H1 (cell line): ENCODE measurements around the gene DPYD. TPM values are rescaled to one million over a fixed set of nuclear protein-coding genes. Genes with fewer than 3 reads are reported as not detected.

ENCODE experiments used
- CTCF ChIA-PET: fragments of 300-600 bp; sonication (Branson Sonifier 250); formaldehyde crosslinking; loops from one replicate; lab custom pipeline; 2021; ENCODE audit not compliant: partially characterized antibody; lab: Charles Lee
- POLR2A ChIA-PET: fragments of 300-600 bp; sonication (Branson Sonifier 250); formaldehyde crosslinking; loops from one replicate; lab custom pipeline; 2021; ENCODE audit warnings: inconsistent platforms; ENCODE audit not compliant: partially characterized antibody; lab: Charles Lee
- DNase-seq, 2 experiments: peaks; one replicate each; pipeline versions ENCODE4 v3.0.0 to v3.0.0-alpha.2; 2010 to 2022; ENCODE audit warnings: low spot score in 2 of 2, low read depth in 1 of 2, mixed read lengths in 1 of 2
- FAIRE-seq: peaks from 2 replicates; lab custom pipeline; 2011; peaks lifted over from hg19 to GRCh38; lab: Jason Lieb, UNC
- H2AFZ ChIP-seq: 2 replicates; pipeline ENCODE4 v1.8.1; 2012; ENCODE audit warnings: low read length, inconsistent platforms
- H2AK5ac ChIP-seq: 2 replicates; pipeline ENCODE4 v1.6.1; 2013; ENCODE audit warnings: low read depth, low read length
- H2BK120ac ChIP-seq: replicated peaks from 2 replicates; pipeline ENCODE3; 2013; ENCODE audit warnings: low read depth, low read length, inconsistent platforms
- H2BK12ac ChIP-seq: 2 replicates; pipeline ENCODE4 v1.6.1; 2013; ENCODE audit warnings: low read depth, low read length
- H2BK15ac ChIP-seq: 2 replicates; pipeline ENCODE4 v1.6.1; 2013; ENCODE audit warnings: low read length
- H2BK20ac ChIP-seq: 2 replicates; pipeline ENCODE4 v1.6.1; 2013; ENCODE audit warnings: low read length
- H2BK5ac ChIP-seq: 2 replicates; pipeline ENCODE4 v1.6.1; 2013; ENCODE audit warnings: low read depth, low read length
- H3K14ac ChIP-seq: 2 replicates; pipeline ENCODE4 v1.6.1; 2013; ENCODE audit warnings: inconsistent platforms; ENCODE audit not compliant: insufficient read length
- H3K18ac ChIP-seq: 2 replicates; pipeline ENCODE4 v1.6.1; 2013; ENCODE audit warnings: low read length; ENCODE audit errors: extremely low read depth
- H3K23ac ChIP-seq: 2 replicates; pipeline ENCODE4 v1.6.1; 2013; ENCODE audit warnings: inconsistent platforms; ENCODE audit not compliant: insufficient read length
- H3K23me2 ChIP-seq: 2 replicates; pipeline ENCODE4 v1.6.1; 2013; ENCODE audit warnings: low read depth, low read length
- H3K27ac ChIP-seq: 2 replicates; pipeline ENCODE4 v1.6.1; 2011; ENCODE audit warnings: low read depth, low read length, inconsistent platforms
- H3K27me3 ChIP-seq, 4 experiments: replicated peaks in 1 of 4; 1 replicate in 1 of 4; 2 replicates in 3 of 4; pipeline versions ENCODE4 v1.6.1 to v1.8.1; 2011 to 2013; ENCODE audit warnings: low read length in 3 of 4, mild to moderate bottlenecking in 3 of 4, inconsistent platforms in 2 of 4, mixed read lengths in 2 of 4, moderate library complexity in 1 of 4; ENCODE audit not compliant: control insufficient read depth in 3 of 4, insufficient read depth in 3 of 4; ENCODE audit errors: extremely low read depth in 1 of 4
- H3K36me3 ChIP-seq, 4 experiments: 2 replicates each; pipeline versions ENCODE4 v1.6.1 to v1.8.1; 2011 to 2013; ENCODE audit warnings: mild to moderate bottlenecking in 4 of 4, low read length in 3 of 4, moderate library complexity in 2 of 4, control low read depth in 1 of 4, inconsistent platforms in 1 of 4; ENCODE audit not compliant: insufficient read depth in 4 of 4, control insufficient read depth in 2 of 4
- H3K4ac ChIP-seq: replicated peaks from 2 replicates; pipeline ENCODE3; 2013; ENCODE audit warnings: low read length, low read depth, mixed read lengths, inconsistent platforms; ENCODE audit not compliant: insufficient read length
- H3K4me1 ChIP-seq, 4 experiments: replicated peaks in 1 of 4; 1 replicate in 1 of 4; 2 replicates in 3 of 4; pipeline versions ENCODE4 v1.6.1 to v1.8.1; 2011 to 2013; ENCODE audit warnings: low read length in 3 of 4, inconsistent platforms in 2 of 4, mixed read lengths in 1 of 4; ENCODE audit not compliant: insufficient read depth in 4 of 4, control insufficient read depth in 3 of 4
- H3K4me2 ChIP-seq, 2 experiments: 2 replicates each; pipeline versions ENCODE4 v1.6.1 to v1.8.1; 2011 to 2013; ENCODE audit warnings: low read depth in 2 of 2, low read length in 2 of 2, control low read depth in 1 of 2, inconsistent platforms in 1 of 2, mild to moderate bottlenecking in 1 of 2; ENCODE audit not compliant: insufficient read depth in 1 of 2
- H3K4me3 ChIP-seq, 4 experiments: fragments of 200-600, 300-600 bp in 1 of 4; sonication (generic), shearing (Covaris generic), sonication (Bioruptor Twin) in 1 of 4; 2 replicates each; pipeline versions ENCODE4 v1.5.1 to v1.8.1; 2011 to 2016; ENCODE audit warnings: low read length in 4 of 4, low read depth in 3 of 4, control low read depth in 2 of 4, inconsistent platforms in 2 of 4, mild to moderate bottlenecking in 2 of 4, mixed read lengths in 1 of 4, moderate library complexity in 1 of 4; ENCODE audit not compliant: insufficient read depth in 2 of 4; ENCODE audit errors: extremely low read depth in 1 of 4
- H3K56ac ChIP-seq: replicated peaks from 2 replicates; pipeline ENCODE3; 2013; ENCODE audit warnings: low read depth, mild to moderate bottlenecking, mixed read lengths, low read length, inconsistent platforms; ENCODE audit not compliant: insufficient read length
- H3K79me1 ChIP-seq: 2 replicates; pipeline ENCODE4 v1.6.1; 2013; ENCODE audit warnings: low read depth, low read length, control low read depth
- H3K79me2 ChIP-seq, 2 experiments: 2 replicates each; pipeline versions ENCODE4 v1.6.1 to v1.8.1; 2012 to 2013; ENCODE audit warnings: low read length in 2 of 2, mild to moderate bottlenecking in 2 of 2, inconsistent platforms in 1 of 2; ENCODE audit not compliant: insufficient read depth in 2 of 2, control insufficient read depth in 1 of 2
- H3K9ac ChIP-seq, 4 experiments: replicated peaks in 1 of 4; 1 replicate in 1 of 4; 2 replicates in 3 of 4; pipeline versions ENCODE4 v1.6.1 to v1.8.1; 2011 to 2013; ENCODE audit warnings: low read depth in 3 of 4, low read length in 3 of 4, control low read depth in 2 of 4, mild to moderate bottlenecking in 2 of 4, moderate library complexity in 2 of 4, inconsistent platforms in 1 of 4; ENCODE audit errors: extremely low read depth in 1 of 4
- H3K9me3 ChIP-seq, 2 experiments: 2 replicates each; pipeline versions ENCODE4 v1.6.1 to v1.8.1; 2012 to 2013; ENCODE audit warnings: mild to moderate bottlenecking in 2 of 2, moderate library complexity in 2 of 2, control low read depth in 1 of 2, inconsistent platforms in 1 of 2, low read depth in 1 of 2, low read length in 1 of 2, mixed read lengths in 1 of 2; ENCODE audit not compliant: insufficient read depth in 2 of 2
- H4K20me1 ChIP-seq, 2 experiments: replicated peaks in 1 of 2; 2 replicates each; pipeline versions ENCODE3 to v1.8.1; 2011 to 2013; ENCODE audit warnings: inconsistent platforms in 2 of 2, low read length in 2 of 2, mild to moderate bottlenecking in 1 of 2; ENCODE audit not compliant: insufficient read depth in 2 of 2, control insufficient read depth in 1 of 2
- H4K5ac ChIP-seq: 2 replicates; pipeline ENCODE4 v1.6.1; 2013; ENCODE audit warnings: low read length, low read depth, mixed read lengths, inconsistent platforms; ENCODE audit not compliant: insufficient read length
- H4K8ac ChIP-seq: 2 replicates; pipeline ENCODE4 v1.8.0; 2013; ENCODE audit warnings: mild to moderate bottlenecking, moderate library complexity, low read length, inconsistent platforms; ENCODE audit not compliant: insufficient read depth; ENCODE audit errors: extremely low read depth
- H4K91ac ChIP-seq: replicated peaks from 2 replicates; pipeline ENCODE3; 2013; ENCODE audit warnings: low read length, mixed read lengths, inconsistent platforms; ENCODE audit not compliant: insufficient read length
- ATF2 ChIP-seq: IDR thresholded peaks from 2 replicates; pipeline ENCODE4 v1.6.1; 2012; ENCODE audit warnings: low read length, inconsistent platforms
- BACH1 ChIP-seq: IDR thresholded peaks from 2 replicates; pipeline ENCODE4 v1.6.1; 2012; ENCODE audit warnings: low read length, improper control_type of control experiment
- CEBPB ChIP-seq: IDR thresholded peaks from 2 replicates; pipeline ENCODE4 v1.6.1; 2012; ENCODE audit warnings: low read depth, low read length
- CREB1 ChIP-seq: IDR thresholded peaks from 2 replicates; pipeline ENCODE4 v1.6.1; 2012; ENCODE audit warnings: inconsistent platforms
- CTBP2 ChIP-seq: IDR thresholded peaks from 2 replicates; pipeline ENCODE4 v1.7.0; 2011; ENCODE audit warnings: borderline replicate concordance, mild to moderate bottlenecking, moderate library complexity, mixed read lengths, low read length; ENCODE audit not compliant: insufficient read depth, insufficient read length
- EZH2 ChIP-seq: fragments of 200-600 bp; sonication (generic); IDR thresholded peaks from 2 replicates; pipeline ENCODE4 v1.7.1; 2012; ENCODE audit warnings: low read depth, mild to moderate bottlenecking, moderate library complexity, low read length, inconsistent platforms; ENCODE audit not compliant: severe bottlenecking
- GTF2F1 ChIP-seq: IDR thresholded peaks from 2 replicates; pipeline ENCODE4 v1.6.1; 2012; ENCODE audit warnings: low read depth, low read length, improper control_type of control experiment, borderline replicate concordance
- HDAC2 ChIP-seq, 2 experiments: fragments of 300-600 bp in 1 of 2; sonication (generic) in 1 of 2; IDR thresholded peaks; 2 replicates each; pipeline ENCODE4 v1.6.1; 2011 to 2012; ENCODE audit warnings: low read depth in 2 of 2, low read length in 2 of 2, mild to moderate bottlenecking in 2 of 2, moderate library complexity in 2 of 2, borderline replicate concordance in 1 of 2, inconsistent platforms in 1 of 2
- JUND ChIP-seq: IDR thresholded peaks from 2 replicates; pipeline ENCODE4 v1.6.1; 2011; ENCODE audit warnings: mild to moderate bottlenecking, improper control_type of control experiment, low read length
- SIRT6 ChIP-seq: IDR thresholded peaks from one replicate; pipeline ENCODE4 v1.7.1; 2012; ENCODE audit warnings: low read length, inconsistent platforms
- TAF7 ChIP-seq: optimal IDR thresholded peaks from 2 replicates; pipeline ENCODE3; 2011; ENCODE audit warnings: low read depth, mild to moderate bottlenecking, inconsistent platforms, low read length, moderate library complexity, borderline replicate concordance
- ZNF274 ChIP-seq: IDR thresholded peaks from 2 replicates; pipeline ENCODE4 v1.7.0; 2012; ENCODE audit warnings: low read length, borderline replicate concordance; ENCODE audit errors: extremely low read depth
- WGBS, 2 experiments: shearing (Covaris generic) in 1 of 2; methylation state at CpG; one replicate each; pipeline versions ENCODE4 v1.1.6 to v1.1.7; 2013 to 2015; ENCODE audit warnings: low lambda C conversion rate in 2 of 2, mixed read lengths in 2 of 2, inconsistent platforms in 1 of 2, low coverage in 1 of 2, missing lambda C conversion rate in 1 of 2; ENCODE audit not compliant: insufficient replicate concordance in 2 of 2, insufficient coverage in 1 of 2, insufficient read length in 1 of 2; ENCODE audit errors: extremely low coverage in 1 of 2, missing lambda C conversion rate in 1 of 2; 5-methylcytosine and 5-hydroxymethylcytosine counted together
- polyA plus RNA-seq, 7 experiments: library from polyadenylated mRNA; depleted of rRNA in 3 of 7; stranded (reverse) in 5 of 7; unstranded in 2 of 7; fragments of >200 nt in 5 of 7; fragments of 200-250 nt in 2 of 7; gene quantifications; 1 replicate in 5 of 7; 2 replicates in 1 of 7; 4 replicates in 1 of 7; pipeline versions ENCODE4 v1.2.1 to v1.2.3, GENCODE V29; 2011 to 2013; ENCODE audit warnings: missing spikeins in 2 of 7, mixed read lengths in 2 of 7
- total RNA-seq: library from RNA; stranded (reverse); fragmentation: NEBNext Ultra II Directional; extraction: Animal tissue kit (Norgen Biotek cat#: 25700); gene quantifications from 2 replicates; pipeline ENCODE4 v1.2.1, GENCODE V29; 2021

DPYD gene
- total and polyA plus RNA-seq, 2 of the 8 experiments (the other 6 are each of a cell fraction or from before 2014, with no cell fraction given), result 0.29 to 0.73 TPM

GRCh38 chr1:97864615-97865014 lies 56.2 kb downstream of the DPYD start:
- no peak overlapping the region for H2BK20ac ChIP-seq
- H3K14ac ChIP-seq, result no peak overlapping the region
- DNase-seq (no peak), FAIRE-seq (no peak)
- no peak overlapping the region for H4K91ac ChIP-seq
- H2BK5ac ChIP-seq, result no peak overlapping the region
- H4K8ac ChIP-seq, result no peak overlapping the region
- no peaks in the 10 kb centered on the region for H4K20me1 ChIP-seq
- H2AK5ac ChIP-seq, result no peak overlapping the region
- H3K23ac ChIP-seq, result no peak overlapping the region
- H3K9me3 ChIP-seq, result no peaks in the 10 kb centered on the region
- no peak for TF ChIP-seq BACH1
- no peak for TF ChIP-seq TAF7
- no peak for TF ChIP-seq CREB1
- no peak for TF ChIP-seq GTF2F1
- TF ChIP-seq ATF2, result no peak
- no peak for TF ChIP-seq ZNF274
- no peak for TF ChIP-seq CTBP2
- no peak for TF ChIP-seq SIRT6
- TF ChIP-seq HDAC2 (IDR thresholded peaks at IDR 0.05; ENCODE audit: borderline replicate concordance in 1 of 2, low read depth in 2 of 2, low read length in 2 of 2), result no peak
- no peak for TF ChIP-seq CEBPB
- no peak for TF ChIP-seq JUND
- TF ChIP-seq EZH2, result no peak
- H4K5ac ChIP-seq, result no peak overlapping the region
- POLR2A ChIA-PET, result no interaction called here
- no peak overlapping the region for H3K27ac ChIP-seq
- no peak overlapping the region for H2BK15ac ChIP-seq
- H2AFZ ChIP-seq, result peak overlapping the region; percentile 21; the same call in 1 of the 2 replicates
- CTCF ChIA-PET, result interaction anchor here (0.9 kb wide), 1 partner anchor 18 kb away, joined by 3 read pairs; no protein-coding TSS in a partner anchor
- no peaks in the 10 kb centered on the region for H3K23me2 ChIP-seq
- no peak overlapping the region for H2BK120ac ChIP-seq
- H3K79me2 ChIP-seq, result no peaks in the 10 kb centered on the region
- no peak overlapping the region for H3K9ac ChIP-seq
- 98% methylated on average over 5 of the region's 5 CpGs; no CpG with 5 or more reads in 1 of the 2 experiments for WGBS, 2 experiments
- H3K4me3 ChIP-seq, result no peak overlapping the region
- H3K4ac ChIP-seq, result no peak overlapping the region
- no peak overlapping the region for H3K18ac ChIP-seq
- no peak overlapping the region for H3K56ac ChIP-seq
- H3K4me2 ChIP-seq, result no peak overlapping the region
- no peaks in the 10 kb centered on the region for H3K4me1 ChIP-seq
- no peaks in the 10 kb centered on the region for H3K36me3 ChIP-seq
- no peaks in the 10 kb centered on the region for H3K79me1 ChIP-seq
- no peaks in the 10 kb centered on the region for H3K27me3 ChIP-seq
- no peak overlapping the region for H2BK12ac ChIP-seq
